ENCODE measurements around the gene TMEM119. TPM values are rescaled to one million over a fixed set of nuclear protein-coding genes. Genes with fewer than 3 reads are reported as not detected.

TMEM119 gene
- total and polyA plus RNA-seq, 2 of the 13 experiments (the other 11 are each of a cell fraction or from before 2014, with no cell fraction given): not detected

- no peak for TF ChIP-seq NR2F1 (CRISPR knock-in tag; IDR thresholded peaks at IDR 0.05)
- TF ChIP-seq GATAD1 (CRISPR knock-in tag; IDR thresholded peaks at IDR 0.05): no peak
- no peak for TF ChIP-seq LBX2 (CRISPR knock-in tag; IDR thresholded peaks at IDR 0.05; ENCODE audit: borderline replicate concordance)
- TF ChIP-seq ZFP41 (CRISPR knock-in tag; IDR thresholded peaks at IDR 0.05; ENCODE audit: borderline replicate concordance): no peak
- TF ChIP-seq PRMT3 (CRISPR knock-in tag; IDR thresholded peaks at IDR 0.05; ENCODE audit: borderline replicate concordance, low read depth): no peak
These were observed 25.7 kb upstream of the TMEM119 start (continued) for GRCh38 chr12:108623577-108623976.

- peaks cover 0 to 4% of the 10 kb centered on the region in 2 experiments; a peak in 2 of 5 replicates for H3K27me3 ChIP-seq (ENCODE audit: control insufficient read depth in 1 of 2, insufficient read depth in 2 of 2, low read length in 2 of 2)
- H3K4me1 ChIP-seq (ENCODE audit: insufficient read depth, low read length): peaks cover 20% of the 10 kb centered on the region
- H3K27ac ChIP-seq (ENCODE audit: extremely low read length, insufficient read depth, low read length): no peak overlapping the region
- no peak overlapping the region for H2AFZ ChIP-seq (ENCODE audit: low read length)
- ChIA-PET CTCF (ENCODE audit: low intra/inter-chr PET ratio, low total read pairs) (no interaction called here), POLR2A (interaction anchor here (1.1 kb wide), 1 partner anchor 60 kb away, joined by 3 read pairs; the partner anchor contains the start of gene ISCU)
- ATAC-seq: no peak
- no peak for DNase-seq (ENCODE audit: low spot score)
- no peak overlapping the region for H3K4me2 ChIP-seq (ENCODE audit: low read depth, low read length)
- no peaks in the 10 kb centered on the region for H4K20me1 ChIP-seq (ENCODE audit: insufficient read depth, low read length)
- intact Hi-C loops (cut with micrococcal nuclease; ENCODE audit: unreplicated experiment): no loop called here
- no peaks in the 10 kb centered on the region for H3K79me2 ChIP-seq (ENCODE audit: insufficient read depth, low read length)
- H3K36me3 ChIP-seq (replicated peaks in 1 of 2; ENCODE audit: control insufficient read depth in 1 of 2, insufficient read depth in 2 of 2, low read length in 2 of 2): no peaks in the 10 kb centered on the region
- in situ Hi-C loops (cut with HindIII; ENCODE audit: extremely low pct_ligation_motif_present, low pct_unique_long_range_greater_than_20kb): no loop called here
- no peak overlapping the region for H3K9ac ChIP-seq (ENCODE audit: insufficient read depth, low read depth, low read length)
- 61% methylated on average over 11 of the region's 14 CpGs for WGBS (ENCODE audit: low lambda C conversion rate)
- H3K9me3 ChIP-seq (ENCODE audit: low read length): no peaks in the 10 kb centered on the region
- no peak for FAIRE-seq
- no TSS peak for BruUV-seq (replicated peaks)
- H3K4me3 ChIP-seq (replicated peaks in 1 of 3; ENCODE audit: insufficient read depth in 1 of 3, low read depth in 2 of 3, low read length in 3 of 3): no peak overlapping the region
- TF ChIP-seq ZFP91 (CRISPR knock-in tag; IDR thresholded peaks at IDR 0.05; ENCODE audit: borderline replicate concordance) (no peak), UBTF (CRISPR knock-in tag; IDR thresholded peaks at IDR 0.05) (no peak), MATR3 (CRISPR knock-in tag; IDR thresholded peaks at IDR 0.05) (no peak), CENPBD1 (CRISPR knock-in tag; IDR thresholded peaks at IDR 0.05; ENCODE audit: borderline replicate concordance, low read depth) (no peak), TP53 (CRISPR knock-in tag; conservative IDR thresholded peaks at IDR 0.05) (no peak)
These were observed 25.1 kb upstream of the TMEM119 start for GRCh38 chr12:108622921-108623514.
